ENCODE measurements around the gene CECR2. TPM values are rescaled to one million over a fixed set of nuclear protein-coding genes. Genes with fewer than 3 reads are reported as not detected.

Gene CECR2
- total RNA-seq, 1 experiment from 2014 or later = not detected

- intact Hi-C loops (cut with micrococcal nuclease) = no loop called here
- CTCF ChIA-PET = interaction anchor here (0.6 to 1.4 kb wide), 12 partner anchors 11 to 228 kb away, joined by 3 to 11 read pairs (median 4); no protein-coding TSS in a partner anchor
Measured at GRCh38 chr22:17559188-17559587, 189.9 kb downstream of the CECR2 start.

GRCh38 chr22:17562906-17563870, 193.9 kb downstream of the CECR2 start, which contains the start of gene SLC25A18:
Gene SLC25A18 (plus strand): TSS chr22:17563498. CDS start chr22:17579945, 16,447 bp downstream.
- H3F3A ChIP-seq (ENCODE audit: low read length, unreplicated experiment) = no peaks in the 10 kb centered on the region
- no peak for DNase-seq
- no peak for ATAC-seq
- TF ChIP-seq CTCF (conservative IDR thresholded peaks at IDR 0.05; ENCODE audit: low read depth, low read length) (no peak), EZH2 (IDR thresholded peaks at IDR 0.05; ENCODE audit: low read length, unreplicated experiment) (no peak), EZH2phosphoT487 (IDR thresholded peaks at IDR 0.05; ENCODE audit: borderline replicate concordance, low read length) (no peak)
- no peak within 1 kb of the TSS for H3K4me3 ChIP-seq (ENCODE audit: low read length)
- H3K4me1 ChIP-seq (ENCODE audit: insufficient read depth, low read length) = no peaks in the 10 kb centered on the region
- no peak within 1 kb of the TSS for H2AFZ ChIP-seq (ENCODE audit: low read length)
- POLR2A ChIA-PET (ENCODE audit: unreplicated experiment) = no interaction called here
- no peaks in the 10 kb centered on the region for H3K9me2 ChIP-seq (replicated peaks; ENCODE audit: low read length)
- intact Hi-C loops (cut with micrococcal nuclease) = no loop called here
- H3K9me3 ChIP-seq (ENCODE audit: low read length) = no peaks in the 10 kb centered on the region
- no peaks in the 10 kb centered on the region for H3K36me3 ChIP-seq (ENCODE audit: low read depth, low read length)
- no TSS peak for BruUV-seq (replicated peaks)
- H3K4me2 ChIP-seq (ENCODE audit: low read length) = no peak within 1 kb of the TSS
- no peak within 1 kb of the TSS for H3K27ac ChIP-seq (ENCODE audit: low read length)
- no peaks in the 10 kb centered on the region for H3K79me2 ChIP-seq (ENCODE audit: low read length)
- CTCF ChIA-PET = no interaction called here
- H3K9ac ChIP-seq (ENCODE audit: low read length) = no peak within 1 kb of the TSS
- no peaks in the 10 kb centered on the region for H4K20me1 ChIP-seq (ENCODE audit: low read length)
- H3K27me3 ChIP-seq (ENCODE audit: low read length) = no peaks in the 10 kb centered on the region

More at GRCh38 chr22:17559188-17559587, 189.9 kb downstream of the CECR2 start:
- H3F3A ChIP-seq (ENCODE audit: low read length, unreplicated experiment) = no peaks in the 10 kb centered on the region
- H3K9me2 ChIP-seq (replicated peaks; ENCODE audit: low read length) = no peaks in the 10 kb centered on the region
- no peak overlapping the region for H3K9ac ChIP-seq (ENCODE audit: low read length)
- POLR2A ChIA-PET (ENCODE audit: unreplicated experiment) = interaction anchor here (0.6 kb wide), 2 partner anchors 57 to 539 kb away, joined by 7 to 8 read pairs; no protein-coding TSS in a partner anchor
- no peaks in the 10 kb centered on the region for H3K79me2 ChIP-seq (ENCODE audit: low read length)
- no peak overlapping the region for H3K27ac ChIP-seq (ENCODE audit: low read length)
- BruUV-seq (replicated peaks) = no TSS peak
- peak overlapping the region; percentile 79; the same call in 1 of the 2 replicates for H3K4me2 ChIP-seq (ENCODE audit: low read length)
- no peaks in the 10 kb centered on the region for H3K36me3 ChIP-seq (ENCODE audit: low read depth, low read length)
- H3K27me3 ChIP-seq (ENCODE audit: low read length) = no peaks in the 10 kb centered on the region
- TF ChIP-seq EZH2 (IDR thresholded peaks at IDR 0.05; ENCODE audit: low read length, unreplicated experiment) (no peak), EZH2phosphoT487 (IDR thresholded peaks at IDR 0.05; ENCODE audit: borderline replicate concordance, low read length) (no peak), CTCF (conservative IDR thresholded peaks at IDR 0.05; ENCODE audit: low read depth, low read length) (no peak)
- H3K9me3 ChIP-seq (ENCODE audit: low read length) = no peaks in the 10 kb centered on the region
- DNase-seq = no peak
- no peak for ATAC-seq
- no peaks in the 10 kb centered on the region for H4K20me1 ChIP-seq (ENCODE audit: low read length)
- H3K4me3 ChIP-seq (ENCODE audit: low read length) = peak overlapping the region; percentile 60; the same call in 1 of the 2 replicates
- no peaks in the 10 kb centered on the region for H3K4me1 ChIP-seq (ENCODE audit: insufficient read depth, low read length)
- H2AFZ ChIP-seq (ENCODE audit: low read length) = peak overlapping the region; percentile 65
